Parathyroid adenoma (tissue), 2 donors: ENCODE measurements around the gene NFASC.

Source experiments
- H2AFZ ChIP-seq: fragments of 300-600 bp; sonication (generic); one replicate; pipeline ENCODE4 v1.7.0; 2017; ENCODE audit warnings: antibody characterized with exemption, mild to moderate bottlenecking
- H3K27ac ChIP-seq: fragments of 300-600 bp; sonication (generic); one replicate; pipeline ENCODE4 v1.7.0; 2017
- H3K27me3 ChIP-seq: fragments of 300-600 bp; sonication (generic); one replicate; pipeline ENCODE4 v1.7.0; 2017; ENCODE audit warnings: low read length; ENCODE audit not compliant: control insufficient read depth, insufficient read depth
- H3K36me3 ChIP-seq: fragments of 300-600 bp; sonication (generic); one replicate; pipeline ENCODE4 v1.7.0; 2017; ENCODE audit warnings: low read length; ENCODE audit not compliant: control insufficient read depth, insufficient read depth
- H3K4me1 ChIP-seq: fragments of 300-600 bp; sonication (generic); one replicate; pipeline ENCODE4 v1.7.0; 2017; ENCODE audit warnings: control low read depth
- H3K4me2 ChIP-seq: fragments of 300-600 bp; sonication (generic); one replicate; pipeline ENCODE4 v1.7.0; 2017; ENCODE audit warnings: low read length
- H3K4me3 ChIP-seq: fragments of 300-600 bp; sonication (generic); one replicate; pipeline ENCODE4 v1.7.0; 2017; ENCODE audit warnings: low read depth, low read length
- H3K79me2 ChIP-seq: fragments of 300-600 bp; sonication (generic); one replicate; pipeline ENCODE4 v1.7.0; 2017; ENCODE audit warnings: control low read depth
- H3K9ac ChIP-seq: fragments of 300-600 bp; sonication (generic); one replicate; pipeline ENCODE4 v1.7.0; 2017; ENCODE audit warnings: mild to moderate bottlenecking
- H3K9me3 ChIP-seq: fragments of 300-600 bp; sonication (generic); one replicate; pipeline ENCODE4 v1.7.0; 2017; ENCODE audit warnings: low read length; ENCODE audit not compliant: control insufficient read depth
- CTCF ChIP-seq: fragments of 300-600 bp; sonication (generic); IDR thresholded peaks from one replicate; pipeline ENCODE4 v1.7.0; 2017; ENCODE audit warnings: antibody characterized with exemption, mild to moderate bottlenecking
- donor health status: primary hyperparathyroidism.

NFASC gene

GRCh38 chr1:204904228-204904810 is 33.7 kb downstream of the NFASC start:
- Histone ChIP-seq H3K79me2 (no peaks in the 10 kb centered on the region), H3K27me3 (no peaks in the 10 kb centered on the region), H3K27ac (no peak overlapping the region), H3K9me3 (no peaks in the 10 kb centered on the region), H3K4me3 (no peak overlapping the region), H2AFZ (no peak overlapping the region), H3K4me2 (no peak overlapping the region), H3K4me1 (no peaks in the 10 kb centered on the region), H3K36me3 (no peaks in the 10 kb centered on the region), H3K9ac (no peak overlapping the region)
- no peak for TF ChIP-seq CTCF

- no peaks in the 10 kb centered on the region for H3K79me2 ChIP-seq
- H3K4me1 ChIP-seq = no peaks in the 10 kb centered on the region
- no peak for TF ChIP-seq CTCF
- no peaks in the 10 kb centered on the region for H3K27me3 ChIP-seq
- no peak overlapping the region for H3K27ac ChIP-seq
- H3K4me2 ChIP-seq = no peak overlapping the region
- no peaks in the 10 kb centered on the region for H3K36me3 ChIP-seq
- H3K9ac ChIP-seq = no peak overlapping the region
- no peak overlapping the region for H2AFZ ChIP-seq
- H3K4me3 ChIP-seq = no peak overlapping the region
- H3K9me3 ChIP-seq = no peaks in the 10 kb centered on the region
Measured at GRCh38 chr1:204909109-204909508, 38.4 kb downstream of the NFASC start.

GRCh38 chr1:204915861-204916495 is 45.3 kb downstream of the NFASC start:
- Histone ChIP-seq H3K27ac (no peak overlapping the region), H3K4me2 (no peak overlapping the region), H3K9me3 (no peaks in the 10 kb centered on the region), H3K36me3 (no peaks in the 10 kb centered on the region), H2AFZ (no peak overlapping the region), H3K27me3 (no peaks in the 10 kb centered on the region), H3K4me1 (no peaks in the 10 kb centered on the region), H3K79me2 (no peaks in the 10 kb centered on the region), H3K9ac (no peak overlapping the region), H3K4me3 (no peak overlapping the region)
- no peak for TF ChIP-seq CTCF

GRCh38 chr1:204917802-204918201 is 47.1 kb downstream of the NFASC start:
- H3K27ac ChIP-seq = no peak overlapping the region
- no peak overlapping the region for H2AFZ ChIP-seq
- no peaks in the 10 kb centered on the region for H3K9me3 ChIP-seq
- H3K4me3 ChIP-seq = no peak overlapping the region
- no peaks in the 10 kb centered on the region for H3K79me2 ChIP-seq
- H3K36me3 ChIP-seq = no peaks in the 10 kb centered on the region
- no peaks in the 10 kb centered on the region for H3K4me1 ChIP-seq
- no peak overlapping the region for H3K4me2 ChIP-seq
- H3K27me3 ChIP-seq = no peaks in the 10 kb centered on the region
- no peak for TF ChIP-seq CTCF
- no peak overlapping the region for H3K9ac ChIP-seq

GRCh38 chr1:204920511-204920910 is 49.8 kb downstream of the NFASC start:
- TF ChIP-seq CTCF = no peak
- no peaks in the 10 kb centered on the region for H3K27me3 ChIP-seq
- H3K4me3 ChIP-seq = no peak overlapping the region
- H3K9ac ChIP-seq = no peak overlapping the region
- no peak overlapping the region for H3K27ac ChIP-seq
- H3K4me1 ChIP-seq = no peaks in the 10 kb centered on the region
- H3K79me2 ChIP-seq = no peaks in the 10 kb centered on the region
- H3K4me2 ChIP-seq = no peak overlapping the region
- H2AFZ ChIP-seq = no peak overlapping the region
- no peaks in the 10 kb centered on the region for H3K9me3 ChIP-seq
- no peaks in the 10 kb centered on the region for H3K36me3 ChIP-seq
